SK-N-SH treated with all-trans-retinoic acid at 6 μM for 48 hours (cell line): ENCODE data around the gene ATRN.

Experiments used
- ATAC-seq: fragments of 200-7000 bp; cut with Tn5 transposase; 3 replicates; pipeline ENCODE4 v1.9.1; 2020; ENCODE audit warnings: mild to moderate bottlenecking, moderate library complexity
- ARNTL ChIP-seq: fragments of 450-650 bp; formaldehyde crosslinking; IDR thresholded peaks from 2 replicates; pipeline ENCODE4 v1.5.0; 2020; ENCODE audit warnings: low read depth, mild to moderate bottlenecking, moderate library complexity, borderline replicate concordance
- BACH2 ChIP-seq: fragments of 250-450 bp; sonication (Bioruptor Pico); IDR thresholded peaks from 2 replicates; pipeline ENCODE4 v1.9.0; 2021; ENCODE audit warnings: mild to moderate bottlenecking, borderline replicate concordance
- ESRRG ChIP-seq: fragments of 250-450 bp; sonication (Bioruptor Pico); IDR thresholded peaks from 2 replicates; pipeline ENCODE4 v1.6.1; 2021; ENCODE audit warnings: mild to moderate bottlenecking
- OSR1 ChIP-seq: fragments of 250-450 bp; sonication (Bioruptor Pico); IDR thresholded peaks from 2 replicates; pipeline ENCODE4 v1.8.0; 2022; ENCODE audit warnings: moderate library complexity, mild to moderate bottlenecking, inconsistent platforms
- PPARA ChIP-seq: fragments of 250-450 bp; sonication (Bioruptor Pico); IDR thresholded peaks from 2 replicates; pipeline ENCODE4 v1.5.0; 2020; ENCODE audit warnings: mild to moderate bottlenecking, borderline replicate concordance
- SNAI2 ChIP-seq: fragments of 250-450 bp; sonication (Bioruptor Pico); IDR thresholded peaks from 2 replicates; pipeline ENCODE4 v1.5.0; 2020; ENCODE audit warnings: mild to moderate bottlenecking, moderate library complexity
- TCF4 ChIP-seq: fragments of 250-450 bp; sonication (Bioruptor Pico); IDR thresholded peaks from 2 replicates; pipeline ENCODE4 v1.8.0; 2021; ENCODE audit warnings: mild to moderate bottlenecking, moderate library complexity, borderline replicate concordance
- TOX ChIP-seq: fragments of 250-450 bp; sonication (Bioruptor Pico); IDR thresholded peaks from 2 replicates; pipeline ENCODE4 v1.8.0; 2021; ENCODE audit warnings: mild to moderate bottlenecking, moderate library complexity, borderline replicate concordance
- ZNF565 ChIP-seq: fragments of 450-650 bp; formaldehyde crosslinking; conservative IDR thresholded peaks from 2 replicates; pipeline ENCODE4 v1.5.0; 2020; ENCODE audit warnings: low read depth, mild to moderate bottlenecking, moderate library complexity
- ZNF70 ChIP-seq: fragments of 450-650 bp; formaldehyde crosslinking; IDR thresholded peaks from 2 replicates; pipeline ENCODE4 v1.5.0; 2020; ENCODE audit warnings: mild to moderate bottlenecking, moderate library complexity
- ZNF8 ChIP-seq: fragments of 450-650 bp; formaldehyde crosslinking; IDR thresholded peaks from 2 replicates; pipeline ENCODE4 v1.5.0; 2020; ENCODE audit warnings: mild to moderate bottlenecking, moderate library complexity
- TF ChIP-seq, protein P1 (sequence below): fragments of 250-450 bp; sonication (Bioruptor Pico); IDR thresholded peaks from 2 replicates; pipeline ENCODE4 v1.5.0; 2020; ENCODE audit warnings: mild to moderate bottlenecking, moderate library complexity
- TF ChIP-seq, protein P2 (sequence below): fragments of 250-450 bp; sonication (Bioruptor Pico); IDR thresholded peaks from 2 replicates; pipeline ENCODE4 v1.8.0; 2021; ENCODE audit warnings: low read depth, mild to moderate bottlenecking, moderate library complexity, borderline replicate concordance
- TF ChIP-seq, protein P3 (sequence below): fragments of 250-450 bp; sonication (Bioruptor Pico); IDR thresholded peaks from 2 replicates; pipeline ENCODE4 v1.5.1; 2021; ENCODE audit warnings: mild to moderate bottlenecking, moderate library complexity

The ATRN gene

DNA sequence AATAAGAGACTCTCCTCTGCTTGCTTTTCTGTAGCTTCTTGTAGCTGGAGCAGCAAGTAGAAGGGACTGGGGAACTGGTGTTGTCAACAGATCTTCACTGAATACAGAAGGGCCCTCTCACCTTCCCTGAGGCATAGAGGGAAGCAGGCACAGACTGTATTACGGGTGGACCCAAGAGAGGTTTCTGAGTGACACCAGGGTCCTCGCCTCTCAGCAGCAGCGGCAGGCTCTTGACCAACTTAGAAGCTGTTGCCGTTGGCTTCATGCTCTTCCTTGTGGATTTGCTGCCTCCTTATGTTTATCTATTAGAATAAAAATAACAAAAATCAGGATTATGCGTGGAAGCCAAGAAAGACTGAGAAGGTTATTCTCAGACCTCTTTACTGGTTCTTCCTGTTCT is 160.7 kb downstream of the ATRN start (continued):
- no peak for TF ChIP-seq TOX (CRISPR knock-in tag)
- TF ChIP-seq, protein P1, sequence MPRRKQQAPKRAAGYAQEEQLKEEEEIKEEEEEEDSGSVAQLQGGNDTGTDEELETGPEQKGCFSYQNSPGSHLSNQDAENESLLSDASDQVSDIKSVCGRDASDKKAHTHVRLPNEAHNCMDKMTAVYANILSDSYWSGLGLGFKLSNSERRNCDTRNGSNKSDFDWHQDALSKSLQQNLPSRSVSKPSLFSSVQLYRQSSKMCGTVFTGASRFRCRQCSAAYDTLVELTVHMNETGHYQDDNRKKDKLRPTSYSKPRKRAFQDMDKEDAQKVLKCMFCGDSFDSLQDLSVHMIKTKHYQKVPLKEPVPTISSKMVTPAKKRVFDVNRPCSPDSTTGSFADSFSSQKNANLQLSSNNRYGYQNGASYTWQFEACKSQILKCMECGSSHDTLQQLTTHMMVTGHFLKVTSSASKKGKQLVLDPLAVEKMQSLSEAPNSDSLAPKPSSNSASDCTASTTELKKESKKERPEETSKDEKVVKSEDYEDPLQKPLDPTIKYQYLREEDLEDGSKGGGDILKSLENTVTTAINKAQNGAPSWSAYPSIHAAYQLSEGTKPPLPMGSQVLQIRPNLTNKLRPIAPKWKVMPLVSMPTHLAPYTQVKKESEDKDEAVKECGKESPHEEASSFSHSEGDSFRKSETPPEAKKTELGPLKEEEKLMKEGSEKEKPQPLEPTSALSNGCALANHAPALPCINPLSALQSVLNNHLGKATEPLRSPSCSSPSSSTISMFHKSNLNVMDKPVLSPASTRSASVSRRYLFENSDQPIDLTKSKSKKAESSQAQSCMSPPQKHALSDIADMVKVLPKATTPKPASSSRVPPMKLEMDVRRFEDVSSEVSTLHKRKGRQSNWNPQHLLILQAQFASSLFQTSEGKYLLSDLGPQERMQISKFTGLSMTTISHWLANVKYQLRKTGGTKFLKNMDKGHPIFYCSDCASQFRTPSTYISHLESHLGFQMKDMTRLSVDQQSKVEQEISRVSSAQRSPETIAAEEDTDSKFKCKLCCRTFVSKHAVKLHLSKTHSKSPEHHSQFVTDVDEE (CRISPR knock-in tag), result no peak

DNA sequence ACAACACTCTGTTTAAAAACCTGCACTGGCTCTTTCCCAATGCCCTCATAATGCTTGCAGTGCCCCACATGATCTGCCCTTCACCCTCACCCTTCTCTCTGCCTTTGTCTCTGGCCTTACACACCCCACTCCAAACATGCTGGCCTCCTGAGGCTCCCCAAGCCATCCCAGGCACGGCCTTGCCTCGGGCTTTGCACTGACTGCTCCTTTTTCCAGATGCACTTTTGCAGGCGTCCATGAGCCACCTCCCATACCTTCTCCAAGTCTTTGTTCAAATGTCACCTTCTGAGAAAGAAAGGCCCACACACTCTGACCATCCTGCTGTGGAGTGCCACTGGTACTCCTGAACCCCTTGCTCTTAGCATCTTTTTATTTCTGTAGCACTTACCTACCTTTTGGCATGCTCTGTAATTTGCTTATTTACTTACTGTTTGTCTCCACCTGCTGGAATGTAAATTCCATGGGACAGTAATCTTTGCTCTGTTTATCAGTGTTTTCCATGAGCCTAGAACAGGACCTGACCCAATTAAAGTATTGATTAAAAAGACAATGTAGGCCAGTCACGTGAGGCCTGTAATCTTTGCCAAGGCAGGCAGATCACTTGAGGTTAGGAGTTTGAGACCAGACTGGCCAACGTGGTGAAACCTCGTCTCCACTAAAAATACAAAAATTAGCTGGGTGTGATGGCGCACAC is 161.6 kb downstream of the ATRN start:
- no peak for ATAC-seq
- no peak for TF ChIP-seq PPARA (CRISPR knock-in tag)

DNA sequence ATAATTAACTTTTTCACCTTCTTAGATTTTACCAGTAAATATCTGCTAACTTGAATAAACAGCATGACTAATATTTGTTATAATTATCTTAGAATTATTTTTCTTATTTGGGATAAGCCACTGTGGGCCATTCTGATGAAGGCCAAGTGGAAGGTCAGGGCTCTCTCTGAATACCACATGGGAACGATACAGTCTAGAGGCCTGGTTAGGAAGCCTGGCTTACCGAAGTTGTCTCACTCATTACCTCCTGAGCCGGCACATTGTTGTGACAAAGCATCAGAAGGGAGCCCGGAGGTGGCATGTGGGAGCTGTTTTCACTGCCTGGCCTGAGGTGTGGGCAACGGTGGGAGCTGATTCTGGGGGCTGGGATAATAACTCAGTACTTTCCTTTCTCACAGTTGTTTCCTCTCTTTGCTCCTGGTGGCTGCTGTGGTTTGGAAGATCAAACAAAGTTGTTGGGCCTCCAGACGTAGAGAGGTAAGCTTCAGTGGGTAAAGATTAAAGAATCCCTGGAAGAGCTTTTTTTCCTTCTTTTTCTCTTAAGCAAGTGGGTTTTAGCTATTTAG is 163.2 kb downstream of the ATRN start:
- no peak for ATAC-seq
- TF ChIP-seq, protein P2, sequence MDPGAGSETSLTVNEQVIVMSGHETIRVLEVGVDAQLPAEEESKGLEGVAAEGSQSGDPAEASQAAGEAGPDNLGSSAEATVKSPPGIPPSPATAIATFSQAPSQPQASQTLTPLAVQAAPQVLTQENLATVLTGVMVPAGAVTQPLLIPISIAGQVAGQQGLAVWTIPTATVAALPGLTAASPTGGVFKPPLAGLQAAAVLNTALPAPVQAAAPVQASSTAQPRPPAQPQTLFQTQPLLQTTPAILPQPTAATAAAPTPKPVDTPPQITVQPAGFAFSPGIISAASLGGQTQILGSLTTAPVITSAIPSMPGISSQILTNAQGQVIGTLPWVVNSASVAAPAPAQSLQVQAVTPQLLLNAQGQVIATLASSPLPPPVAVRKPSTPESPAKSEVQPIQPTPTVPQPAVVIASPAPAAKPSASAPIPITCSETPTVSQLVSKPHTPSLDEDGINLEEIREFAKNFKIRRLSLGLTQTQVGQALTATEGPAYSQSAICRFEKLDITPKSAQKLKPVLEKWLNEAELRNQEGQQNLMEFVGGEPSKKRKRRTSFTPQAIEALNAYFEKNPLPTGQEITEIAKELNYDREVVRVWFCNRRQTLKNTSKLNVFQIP (CRISPR knock-in tag), result no peak
- TF ChIP-seq ZNF70 (no peak), TCF4 (no peak), ESRRG (no peak), TOX (CRISPR knock-in tag) (no peak), BACH2 (no peak)
- TF ChIP-seq, protein P3, sequence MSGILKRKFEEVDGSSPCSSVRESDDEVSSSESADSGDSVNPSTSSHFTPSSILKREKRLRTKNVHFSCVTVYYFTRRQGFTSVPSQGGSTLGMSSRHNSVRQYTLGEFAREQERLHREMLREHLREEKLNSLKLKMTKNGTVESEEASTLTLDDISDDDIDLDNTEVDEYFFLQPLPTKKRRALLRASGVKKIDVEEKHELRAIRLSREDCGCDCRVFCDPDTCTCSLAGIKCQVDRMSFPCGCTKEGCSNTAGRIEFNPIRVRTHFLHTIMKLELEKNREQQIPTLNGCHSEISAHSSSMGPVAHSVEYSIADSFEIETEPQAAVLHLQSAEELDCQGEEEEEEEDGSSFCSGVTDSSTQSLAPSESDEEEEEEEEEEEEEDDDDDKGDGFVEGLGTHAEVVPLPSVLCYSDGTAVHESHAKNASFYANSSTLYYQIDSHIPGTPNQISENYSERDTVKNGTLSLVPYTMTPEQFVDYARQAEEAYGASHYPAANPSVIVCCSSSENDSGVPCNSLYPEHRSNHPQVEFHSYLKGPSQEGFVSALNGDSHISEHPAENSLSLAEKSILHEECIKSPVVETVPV (CRISPR knock-in tag), result no peak

DNA sequence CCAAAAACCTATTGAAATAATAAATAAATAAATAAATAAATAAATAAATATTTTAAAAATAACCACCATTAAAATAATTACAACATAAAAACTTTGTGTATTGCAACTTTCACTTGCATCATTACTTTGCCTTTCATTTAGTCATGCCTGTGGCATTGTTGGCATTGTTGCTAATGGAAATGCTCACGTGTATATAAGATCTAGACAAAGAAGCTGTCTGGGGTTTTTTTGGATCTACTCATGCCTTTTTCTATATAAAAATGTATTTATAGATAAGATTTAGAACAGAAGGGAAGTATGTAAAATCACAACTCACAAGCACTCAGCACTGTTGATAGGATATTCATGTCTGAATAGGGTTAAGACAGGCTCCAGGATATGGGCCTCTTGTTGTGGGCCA is 164.5 kb downstream of the ATRN start:
- no peak for ATAC-seq
- TF ChIP-seq ZNF565 (no peak), ZNF8 (no peak), TCF4 (no peak), ARNTL (CRISPR knock-in tag) (no peak), PPARA (CRISPR knock-in tag) (no peak), ESRRG (no peak), SNAI2 (no peak), BACH2 (no peak), OSR1 (CRISPR knock-in tag) (no peak)
- TF ChIP-seq, protein P1 (CRISPR knock-in tag), result no peak

DNA sequence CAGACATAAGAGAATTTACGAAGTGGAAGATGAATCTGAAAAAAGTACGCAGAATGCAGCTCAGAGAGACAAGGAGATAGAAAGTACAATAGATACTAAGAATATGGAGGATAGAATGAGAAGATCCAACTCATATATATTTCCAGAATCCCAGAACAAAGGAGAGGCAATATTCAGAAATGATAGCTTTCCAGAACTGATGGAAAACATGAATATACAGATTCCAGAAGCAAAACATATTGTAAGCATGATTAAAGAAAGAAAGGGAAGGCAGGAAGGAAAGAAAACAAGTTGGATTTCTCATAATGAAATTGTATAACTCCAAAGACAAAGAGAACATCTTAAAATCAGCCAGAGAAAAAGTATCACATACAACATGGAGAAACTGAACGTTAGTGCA is 169.4 kb downstream of the ATRN start:
- ATAC-seq, result no peak
- no peak for TF ChIP-seq ARNTL (CRISPR knock-in tag)
